T-helper 1 cell treated with Interleukin-12 subunit alpha and Interleukin-12 subunit beta and Interleukin-4 antibody, amounts not matched to agents 30 μg/mL and 1 μg/mL, for 36 hours (primary cell): ENCODE results near the gene STAP1.
A peak's percentile ranks its signal among the peaks of the same experiment; 100 is the strongest.
"Not testable (repeated sequence)": the region's sequence is repeated elsewhere in the genome, so short reads cannot be mapped to it uniquely, and the experiment has no call there.

Source experiments
- H3K27ac Mint-ChIP-seq: one replicate; pipeline ENCODE4 v1.8.0; 2021; ENCODE audit warnings: mild to moderate bottlenecking, mixed read lengths
- H3K27me3 Mint-ChIP-seq: one replicate; pipeline ENCODE4 v1.8.0; 2021; ENCODE audit warnings: low read depth, mixed read lengths
- H3K36me3 Mint-ChIP-seq: one replicate; pipeline ENCODE4 v1.8.0; 2021; ENCODE audit warnings: low read depth, mixed read lengths
- H3K4me1 Mint-ChIP-seq: one replicate; pipeline ENCODE4 v1.8.0; 2021; ENCODE audit warnings: low read depth, mixed read lengths
- H3K4me3 Mint-ChIP-seq: one replicate; pipeline ENCODE4 v1.8.0; 2021; ENCODE audit warnings: mild to moderate bottlenecking, moderate library complexity, mixed read lengths
- H3K9me3 Mint-ChIP-seq: one replicate; pipeline ENCODE4 v1.8.0; 2021; ENCODE audit warnings: mixed read lengths

The STAP1 gene

GRCh38 chr4:67558493-67558892 is at the start of gene STAP1:
TSS of gene STAP1 (plus strand) at chr4:67558727. CDS start at chr4:67558810, 83 bp downstream.
- H3K9me3 Mint-ChIP-seq, result no peaks in the 10 kb centered on the region
- H3K27me3 Mint-ChIP-seq, result no peaks in the 10 kb centered on the region
- peaks cover 44% of the 10 kb centered on the region for H3K4me1 Mint-ChIP-seq
- peaks cover 24% of the 10 kb centered on the region for H3K36me3 Mint-ChIP-seq
- peak within 1 kb of the TSS; percentile 96 for H3K27ac Mint-ChIP-seq
- peak within 1 kb of the TSS; percentile 97 for H3K4me3 Mint-ChIP-seq

GRCh38 chr4:67512501-67512900 is 46.0 kb upstream of the STAP1 start:
- H3K4me3 Mint-ChIP-seq, result no peak overlapping the region

GRCh38 chr4:67520141-67520540 is 38.4 kb upstream of the STAP1 start:
- Mint-ChIP-seq H3K9me3 (peaks cover 4% of the 10 kb centered on the region), H3K27ac (no peak overlapping the region), H3K4me1 (peaks cover 39% of the 10 kb centered on the region), H3K27me3 (no peaks in the 10 kb centered on the region), H3K4me3 (no peak overlapping the region), H3K36me3 (peaks cover 43% of the 10 kb centered on the region)

More at GRCh38 chr4:67512501-67512900, 46.0 kb upstream of the STAP1 start:
- Mint-ChIP-seq H3K27me3 (no peaks in the 10 kb centered on the region), H3K27ac (no peak overlapping the region), H3K36me3 (peaks cover 52% of the 10 kb centered on the region), H3K9me3 (no peaks in the 10 kb centered on the region), H3K4me1 (peaks cover 10% of the 10 kb centered on the region)

- Mint-ChIP-seq H3K27ac (peak overlapping the region; percentile 14), H3K27me3 (no peaks in the 10 kb centered on the region), H3K9me3 (peaks cover 4% of the 10 kb centered on the region), H3K4me1 (peaks cover 48% of the 10 kb centered on the region), H3K4me3 (no peak overlapping the region), H3K36me3 (peaks cover 51% of the 10 kb centered on the region)
Observed at GRCh38 chr4:67521506-67521905, 37.0 kb upstream of the STAP1 start.

- Mint-ChIP-seq H3K9me3 (peaks cover 4% of the 10 kb centered on the region), H3K27me3 (no peaks in the 10 kb centered on the region), H3K36me3 (peaks cover 52% of the 10 kb centered on the region), H3K4me3 (no peak overlapping the region), H3K4me1 (peaks cover 55% of the 10 kb centered on the region), H3K27ac (peak overlapping the region; percentile 81)
Observed at GRCh38 chr4:67522230-67522629, 36.3 kb upstream of the STAP1 start.

- Mint-ChIP-seq H3K27ac (peak overlapping the region; percentile 81), H3K9me3 (peaks cover 4% of the 10 kb centered on the region), H3K36me3 (peaks cover 51% of the 10 kb centered on the region), H3K4me3 (peak overlapping the region; percentile 6), H3K27me3 (no peaks in the 10 kb centered on the region), H3K4me1 (peaks cover 55% of the 10 kb centered on the region)
Observed at GRCh38 chr4:67522851-67523671, 35.5 kb upstream of the STAP1 start.

- Mint-ChIP-seq H3K4me1 (peaks cover 51% of the 10 kb centered on the region), H3K36me3 (peaks cover 50% of the 10 kb centered on the region), H3K4me3 (peak overlapping the region; percentile 11), H3K27ac (peak overlapping the region; percentile 81)
- not testable (repeated sequence) for H3K27me3 Mint-ChIP-seq, H3K9me3 Mint-ChIP-seq
Observed at GRCh38 chr4:67524140-67524539, 34.4 kb upstream of the STAP1 start.

GRCh38 chr4:67531379-67531962 is 27.1 kb upstream of the STAP1 start:
- Mint-ChIP-seq H3K27ac (no peak overlapping the region), H3K4me3 (no peak overlapping the region), H3K4me1 (peaks cover 14% of the 10 kb centered on the region), H3K9me3 (peaks cover 16% of the 10 kb centered on the region), H3K27me3 (no peaks in the 10 kb centered on the region), H3K36me3 (peaks cover 67% of the 10 kb centered on the region)

GRCh38 chr4:67532397-67532796 is 26.1 kb upstream of the STAP1 start:
- not testable (repeated sequence) for H3K27ac Mint-ChIP-seq, H3K4me1 Mint-ChIP-seq, H3K4me3 Mint-ChIP-seq, H3K27me3 Mint-ChIP-seq
- H3K9me3 Mint-ChIP-seq, result peaks cover 16% of the 10 kb centered on the region
- H3K36me3 Mint-ChIP-seq, result peaks cover 62% of the 10 kb centered on the region

- H3K27me3 Mint-ChIP-seq, result no peaks in the 10 kb centered on the region
- no peak overlapping the region for H3K27ac Mint-ChIP-seq
- peaks cover 64% of the 10 kb centered on the region for H3K36me3 Mint-ChIP-seq
- H3K9me3 Mint-ChIP-seq, result peaks cover 16% of the 10 kb centered on the region
- no peak overlapping the region for H3K4me3 Mint-ChIP-seq
- peaks cover 7% of the 10 kb centered on the region for H3K4me1 Mint-ChIP-seq
Observed at GRCh38 chr4:67533112-67533511, 25.4 kb upstream of the STAP1 start.

- peaks cover 16% of the 10 kb centered on the region for H3K9me3 Mint-ChIP-seq
- peaks cover 12% of the 10 kb centered on the region for H3K4me1 Mint-ChIP-seq
- H3K27me3 Mint-ChIP-seq, result no peaks in the 10 kb centered on the region
- no peak overlapping the region for H3K27ac Mint-ChIP-seq
- H3K36me3 Mint-ChIP-seq, result peaks cover 72% of the 10 kb centered on the region
- H3K4me3 Mint-ChIP-seq, result no peak overlapping the region
Observed at GRCh38 chr4:67535280-67535840, 23.2 kb upstream of the STAP1 start.

- H3K27me3 Mint-ChIP-seq, result no peaks in the 10 kb centered on the region
- no peaks in the 10 kb centered on the region for H3K9me3 Mint-ChIP-seq
- H3K4me3 Mint-ChIP-seq, result no peak overlapping the region
- peaks cover 37% of the 10 kb centered on the region for H3K4me1 Mint-ChIP-seq
- peaks cover 63% of the 10 kb centered on the region for H3K36me3 Mint-ChIP-seq
- no peak overlapping the region for H3K27ac Mint-ChIP-seq
Observed at GRCh38 chr4:67539830-67540229, 18.7 kb upstream of the STAP1 start.

GRCh38 chr4:67542076-67542475 is 16.5 kb upstream of the STAP1 start:
- H3K27ac Mint-ChIP-seq, result no peak overlapping the region
- no peaks in the 10 kb centered on the region for H3K27me3 Mint-ChIP-seq
- no peaks in the 10 kb centered on the region for H3K9me3 Mint-ChIP-seq
- H3K4me3 Mint-ChIP-seq, result no peak overlapping the region
- H3K4me1 Mint-ChIP-seq, result peaks cover 32% of the 10 kb centered on the region
- peaks cover 50% of the 10 kb centered on the region for H3K36me3 Mint-ChIP-seq

GRCh38 chr4:67545199-67546003 is 13.1 kb upstream of the STAP1 start, which contains the start of gene CENPC:
TSS of gene CENPC (minus strand) at chr4:67545503. CDS start at chr4:67545355, 148 bp downstream.
- H3K36me3 Mint-ChIP-seq, result peaks cover 28% of the 10 kb centered on the region
- no peaks in the 10 kb centered on the region for H3K27me3 Mint-ChIP-seq
- H3K9me3 Mint-ChIP-seq, result no peaks in the 10 kb centered on the region
- peak within 1 kb of the TSS; percentile 99 for H3K27ac Mint-ChIP-seq
- H3K4me1 Mint-ChIP-seq, result peaks cover 29% of the 10 kb centered on the region
- peak within 1 kb of the TSS; percentile 99 for H3K4me3 Mint-ChIP-seq
